DMS79 treated with DMSO at 0.1 percent for 48 hours (cell line): ENCODE results near the gene DMRTB1.

Experiments
- DNase-seq: peaks from one replicate; lab custom pipeline; 2025; lab: John Stamatoyannopoulos, UW

DMRTB1 gene

DNA sequence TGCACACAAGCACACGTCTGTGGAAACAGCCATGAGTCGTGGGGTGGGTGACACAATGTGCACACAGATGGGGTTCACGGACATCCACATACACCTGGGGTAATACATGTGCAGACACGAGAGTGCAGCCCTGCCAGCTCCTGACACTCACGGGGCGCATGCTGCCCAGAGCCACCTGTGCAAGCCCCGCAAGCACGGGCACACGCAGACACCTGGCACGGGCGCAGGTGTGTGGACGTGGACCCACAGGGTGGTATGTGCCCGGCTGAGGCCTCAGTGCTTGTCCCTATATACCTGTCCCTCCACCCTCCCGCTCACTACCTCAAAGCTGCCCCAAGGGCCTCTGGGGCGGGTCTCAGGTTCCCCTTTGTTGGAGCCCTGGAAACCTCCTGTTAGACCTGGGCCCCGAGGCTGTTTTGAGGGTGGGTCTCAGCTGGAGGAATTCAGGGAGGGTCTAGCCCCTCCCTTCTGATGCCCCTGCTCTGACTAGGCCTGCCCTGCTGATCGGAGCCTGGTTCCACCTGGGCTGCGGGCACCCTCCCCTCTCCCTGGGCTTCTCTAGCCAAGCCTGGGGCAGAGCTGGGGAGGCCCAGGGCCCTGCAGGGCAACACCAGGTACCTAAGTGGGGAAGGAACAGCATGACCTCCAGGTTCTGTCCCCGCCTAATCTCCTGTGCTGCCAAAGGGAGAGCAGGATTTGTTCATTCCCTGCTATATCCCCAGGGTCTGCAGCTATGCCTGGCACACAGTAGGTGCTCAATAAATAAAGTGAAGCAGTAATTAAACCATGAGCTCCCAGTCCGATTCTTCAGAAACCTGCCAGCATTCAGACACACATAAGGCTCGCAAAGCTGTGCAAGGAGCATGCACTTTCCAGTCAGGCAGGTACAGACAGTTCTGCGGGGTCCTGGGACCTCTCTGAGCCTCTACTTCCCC is 49.1 kb downstream of the DMRTB1 start:
- no peak for DNase-seq

DNA sequence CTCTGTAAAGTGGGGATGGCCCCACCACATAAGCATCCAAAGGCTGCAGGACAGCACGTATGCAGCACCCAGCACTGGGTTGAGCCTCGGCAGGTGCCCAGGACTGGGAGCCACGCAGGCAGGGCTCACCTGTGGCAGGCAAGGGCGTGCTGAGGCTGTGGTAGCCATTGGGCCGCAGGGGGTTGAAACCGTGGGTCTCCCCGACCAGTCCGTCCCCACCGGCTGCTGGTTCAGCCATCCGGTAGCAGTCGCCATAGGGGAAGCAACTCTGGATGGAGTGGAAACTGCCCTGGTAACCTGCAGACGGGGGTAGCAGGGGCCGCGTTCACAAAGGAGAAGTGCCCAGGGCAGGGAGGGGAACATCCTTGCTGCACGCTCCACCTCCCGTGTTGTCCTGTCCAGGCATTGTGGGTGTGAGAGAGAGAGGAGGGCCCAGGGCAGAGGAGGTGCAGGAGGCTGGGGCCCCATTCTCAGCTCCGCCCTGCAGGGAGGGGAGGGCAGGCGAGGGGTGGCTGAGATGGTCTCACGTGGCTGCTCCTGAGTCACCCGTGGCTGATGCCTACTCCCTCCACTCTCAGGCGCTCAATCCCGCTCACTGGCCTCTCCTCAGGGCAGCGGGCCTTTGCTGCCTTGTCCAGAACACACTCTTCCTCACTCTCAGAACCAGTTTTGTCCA is 49.9 kb downstream of the DMRTB1 start:
- DNase-seq: no peak

DNA sequence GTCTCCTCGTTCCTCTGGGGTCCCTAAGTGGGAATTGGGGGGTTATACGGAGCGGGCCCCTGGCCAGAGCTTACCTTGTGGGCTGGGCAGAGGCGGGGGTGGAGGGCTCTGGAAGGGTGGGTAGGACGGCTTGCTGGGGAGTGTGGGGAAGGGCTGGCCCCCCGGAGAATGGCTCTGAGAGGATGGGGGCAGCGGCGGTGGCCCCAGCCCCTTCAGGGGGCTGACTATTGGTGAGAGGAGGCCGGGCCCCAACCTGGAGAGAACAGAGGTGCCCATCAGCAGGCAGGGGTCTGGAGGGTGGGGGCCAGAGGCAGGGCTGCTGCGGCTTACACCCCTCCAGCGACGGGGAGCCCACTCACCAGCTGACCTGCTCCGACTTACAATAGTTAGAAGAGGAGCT is 50.6 kb downstream of the DMRTB1 start:
- DNase-seq: no peak

DNA sequence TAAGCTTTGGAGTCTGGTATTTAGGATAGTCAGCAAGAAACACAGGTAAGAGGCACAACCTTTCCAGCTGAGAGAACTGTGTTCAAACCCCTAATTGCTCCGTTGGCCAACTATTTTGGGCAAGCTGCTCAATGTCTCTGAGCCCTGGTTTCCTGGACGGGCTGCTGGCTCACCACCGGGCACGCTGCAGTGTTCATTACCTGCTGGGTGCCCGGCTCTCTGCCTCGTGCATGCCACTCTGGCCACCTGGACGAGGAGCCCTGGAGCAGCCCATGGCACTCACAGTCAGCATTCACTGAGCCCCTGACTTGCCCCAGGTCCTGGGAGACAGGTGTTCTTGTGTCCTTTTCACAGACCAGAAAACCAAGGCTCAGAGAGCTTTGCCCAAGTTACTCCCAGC is 51.0 kb downstream of the DMRTB1 start:
- no peak for DNase-seq

DNA sequence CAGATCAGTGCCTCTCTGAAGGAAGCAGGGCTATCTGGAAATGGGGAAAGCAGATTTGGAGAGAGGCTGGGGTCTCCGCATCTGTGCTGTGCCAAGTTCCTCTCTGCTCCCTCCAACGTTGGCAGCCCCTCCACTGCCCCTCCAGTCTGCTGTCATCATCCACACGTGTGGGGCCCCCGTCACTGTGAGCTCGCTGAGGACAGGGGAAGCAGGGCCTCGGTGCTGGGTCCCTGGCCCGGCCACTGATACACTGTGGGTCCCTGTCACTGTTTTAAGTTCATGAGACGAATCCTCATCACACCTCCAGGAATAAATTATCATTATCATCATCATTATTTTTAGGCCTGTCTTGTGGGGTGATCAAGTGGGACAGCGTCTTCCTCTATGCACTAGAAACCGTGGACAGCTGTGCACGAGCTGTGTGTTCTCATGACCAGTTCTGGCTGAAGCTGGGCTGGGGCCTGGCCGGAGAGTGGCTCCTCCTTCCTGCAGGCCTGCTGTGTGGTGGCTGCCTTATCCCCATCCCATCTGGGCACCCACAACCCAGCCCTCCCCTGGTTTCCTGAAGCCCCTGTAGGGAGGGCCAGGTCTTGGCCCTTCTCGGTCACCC is 52.2 kb downstream of the DMRTB1 start:
- no peak for DNase-seq

DNA sequence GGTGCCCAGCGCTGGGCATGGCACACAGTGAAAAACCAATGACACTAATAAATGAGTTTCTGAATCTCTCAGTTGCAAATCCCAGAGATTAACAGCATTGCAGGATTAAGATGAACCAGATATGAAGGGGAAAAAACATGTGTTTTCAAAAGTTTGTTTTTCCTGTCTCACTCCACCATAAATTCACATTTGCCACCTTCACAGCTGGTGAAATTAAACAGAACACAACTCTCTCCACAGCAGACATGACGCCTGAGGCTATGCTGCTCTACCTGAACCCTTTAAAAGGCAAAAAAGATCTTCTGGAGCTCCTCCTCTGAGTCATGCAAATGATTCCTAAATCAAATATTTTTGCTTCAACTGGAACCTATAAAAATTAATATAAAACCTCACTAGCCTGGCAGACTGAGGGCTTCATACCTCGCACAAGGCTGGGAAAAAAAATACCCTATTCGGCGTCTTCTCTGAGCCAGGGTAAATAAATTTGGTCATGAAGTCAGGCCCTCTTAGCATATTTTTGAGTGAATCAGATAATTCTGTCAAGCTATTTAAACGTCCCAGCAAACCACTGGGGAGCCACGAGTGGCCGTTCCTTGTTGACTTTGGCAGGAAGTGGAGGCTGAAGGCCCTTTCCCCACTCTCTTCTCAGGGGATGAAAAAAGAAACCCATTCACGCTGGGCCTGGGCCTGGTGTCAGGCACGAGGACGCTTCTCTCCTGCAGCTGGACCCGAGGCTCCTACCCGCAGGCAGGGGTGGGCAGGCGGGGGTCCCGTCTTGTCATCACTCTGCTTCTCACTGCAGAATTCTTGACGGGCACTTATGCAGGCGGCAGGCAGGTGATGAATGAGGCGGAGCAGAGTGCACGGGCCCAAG is 53.0 kb downstream of the DMRTB1 start:
- peak; percentile 99 for DNase-seq

DNA sequence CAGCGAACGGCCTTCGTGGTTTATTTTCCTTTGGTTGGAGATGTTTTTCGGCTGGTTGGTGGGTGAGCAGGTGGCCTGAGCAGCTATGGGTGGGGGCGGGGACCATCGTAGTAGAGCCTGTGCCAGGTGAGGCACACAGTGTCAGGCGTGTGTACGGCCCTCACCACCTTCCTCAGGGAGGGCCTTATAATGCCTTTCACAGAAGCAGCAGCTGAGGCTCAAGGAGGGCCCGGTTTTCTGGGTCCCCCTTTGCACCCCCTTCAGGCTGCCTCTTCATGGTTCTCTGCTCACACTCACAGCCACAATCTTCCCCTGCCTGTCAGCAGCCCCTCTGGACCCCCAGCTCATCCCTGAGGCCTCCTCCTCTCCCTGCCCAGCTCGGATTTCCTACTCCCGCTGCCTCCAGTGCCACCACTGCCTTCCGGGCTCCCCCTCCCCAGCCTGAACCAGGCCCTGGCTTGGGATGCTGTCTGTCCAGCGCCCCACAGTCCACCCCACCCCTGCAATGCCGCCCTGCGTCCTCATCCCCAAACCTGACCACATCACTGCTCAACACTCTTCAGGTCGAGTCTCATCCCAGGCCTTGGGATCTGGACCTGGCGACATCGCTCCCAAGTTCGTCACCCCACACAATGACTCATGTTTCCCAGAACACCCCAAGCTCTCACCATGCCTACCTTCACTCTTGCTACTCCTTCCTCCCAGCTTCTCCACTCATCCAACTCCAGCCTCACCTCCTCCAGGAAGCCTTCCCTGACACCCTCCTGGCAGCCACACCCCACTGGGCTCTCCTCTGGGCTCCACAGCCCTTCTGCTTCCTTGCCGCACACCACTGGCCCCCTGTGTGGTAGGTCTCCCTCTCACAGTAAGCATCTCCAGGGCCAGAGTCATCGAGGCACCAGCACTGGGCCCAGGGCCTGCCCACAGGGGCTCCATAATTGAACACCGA is 53.9 kb downstream of the DMRTB1 start:
- no peak for DNase-seq

DNA sequence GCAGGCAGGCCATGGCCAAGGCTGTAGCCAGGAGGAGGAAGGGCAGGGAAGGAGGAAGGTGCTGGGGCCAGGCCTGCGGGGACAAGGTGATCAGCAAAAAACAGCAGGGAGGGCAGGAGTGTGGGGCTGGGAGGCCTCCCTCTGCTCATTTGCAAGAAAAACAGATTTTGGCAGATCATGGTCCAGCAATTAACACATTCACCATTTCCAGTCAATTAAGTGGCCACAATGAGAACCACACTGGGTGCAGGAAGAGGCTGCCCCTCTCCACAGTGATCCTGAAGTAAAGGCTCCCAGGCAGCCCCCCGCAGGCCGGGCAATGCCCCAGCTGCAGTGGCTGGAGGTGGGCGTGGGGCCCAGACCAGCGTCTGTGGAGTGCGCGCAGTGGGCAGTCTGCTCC is 54.6 kb downstream of the DMRTB1 start:
- DNase-seq: no peak

DNA sequence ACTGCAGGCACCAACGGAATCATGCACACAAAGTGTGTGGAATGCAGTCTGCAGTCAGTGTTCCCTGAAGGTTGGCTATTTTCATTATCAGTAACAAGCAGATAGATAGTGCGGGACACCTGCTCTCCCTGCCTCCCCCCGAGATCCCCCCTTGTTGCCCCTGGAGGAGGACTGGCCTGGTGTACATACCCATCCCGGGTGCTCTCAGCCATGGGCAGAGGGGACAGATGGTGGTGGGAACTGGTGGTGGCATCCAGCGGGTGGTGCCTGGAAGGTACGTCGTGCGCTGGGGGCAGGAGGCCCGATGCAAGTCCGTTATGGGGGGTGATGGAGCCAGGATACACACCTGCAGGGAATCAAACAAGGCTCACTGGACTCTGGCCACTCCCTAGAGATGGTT is 55.2 kb downstream of the DMRTB1 start:
- DNase-seq: no peak

DNA sequence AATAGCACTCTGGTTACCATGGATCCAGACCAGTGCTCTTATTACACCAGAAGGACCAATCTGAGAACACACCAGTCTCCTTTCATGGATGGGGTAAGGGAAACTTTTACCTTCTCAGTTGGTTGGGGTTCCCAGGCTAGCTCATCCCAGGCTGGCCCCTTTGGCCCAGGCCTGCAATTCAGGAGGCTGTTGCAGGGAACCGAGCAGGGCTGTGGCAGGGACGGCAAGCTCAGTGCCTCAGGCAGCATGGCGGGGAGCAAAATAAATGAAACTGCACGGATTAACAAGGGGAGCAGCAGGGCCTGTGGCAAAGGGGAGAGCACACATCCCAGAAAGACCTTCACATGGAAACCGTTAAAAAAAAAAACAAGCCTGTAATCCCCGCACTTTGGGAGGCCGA is 57.0 kb downstream of the DMRTB1 start:
- DNase-seq: no peak
